ENCODE results near the gene GSS.

Gene GSS

GRCh38 chr20:34982270-34983088, 26.9 kb upstream of the GSS start:
- no CpG with 5 or more reads among the region's 21 CpGs for WGBS (ENCODE audit: extremely low coverage, insufficient coverage, low lambda C conversion rate)
- no peak for DNase-seq

DNA sequence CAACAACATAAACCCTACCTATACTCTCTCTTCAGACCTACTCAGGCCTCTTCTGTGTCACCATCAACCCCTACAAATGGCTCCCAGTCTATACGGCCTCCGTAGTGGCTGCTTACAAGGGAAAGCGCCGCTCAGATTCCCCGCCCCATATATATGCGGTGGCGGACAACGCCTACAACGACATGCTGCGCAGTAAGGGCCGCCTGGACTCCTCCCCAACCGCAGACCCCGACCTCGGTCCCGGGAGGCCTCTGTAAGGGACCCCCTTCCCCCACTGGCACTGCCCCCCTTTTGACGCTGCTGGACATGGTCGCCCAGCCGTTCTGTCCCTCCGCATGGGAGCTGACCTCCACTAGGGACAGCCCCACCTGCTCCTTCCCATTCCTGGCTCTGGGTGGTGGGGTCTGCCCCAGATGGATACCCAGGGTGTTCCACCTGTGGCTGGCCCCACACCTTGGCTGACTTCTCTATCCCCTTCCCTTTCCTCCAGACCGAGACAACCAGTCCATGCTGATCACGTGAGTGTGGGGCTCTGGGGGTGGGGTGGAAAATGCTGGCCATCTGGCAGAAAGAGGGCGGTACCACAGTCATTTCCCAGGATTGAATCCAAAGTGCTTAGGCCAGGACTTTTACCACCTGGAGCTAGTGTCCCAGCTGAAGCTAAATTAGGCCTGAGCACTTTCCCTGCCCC, 25.1 kb upstream of the GSS start:
- no peak overlapping the region for H2BK15ac ChIP-seq (replicated peaks; ENCODE audit: low read depth)
- no peak overlapping the region for H4K8ac ChIP-seq (ENCODE audit: low read depth, low read length)
- H2AK5ac ChIP-seq (ENCODE audit: low read length) = no peak overlapping the region
- H3K79me1 ChIP-seq (ENCODE audit: low read length) = no peaks in the 10 kb centered on the region
- DNase-seq = peak; percentile 32
- no peak overlapping the region for H4K5ac ChIP-seq (ENCODE audit: low read length)
- no peaks in the 10 kb centered on the region for H3K36me3 ChIP-seq (ENCODE audit: control insufficient read depth, insufficient read depth, low read length)
- H3K18ac ChIP-seq (ENCODE audit: low read length) = no peak overlapping the region
- H3K4ac ChIP-seq (ENCODE audit: low read depth, low read length) = no peak overlapping the region
- H3K4me3 ChIP-seq (ENCODE audit: low read length) = no peak overlapping the region
- no peak overlapping the region for H2BK120ac ChIP-seq (ENCODE audit: low read depth, low read length)
- H3K27ac ChIP-seq (ENCODE audit: low read depth, low read length) = no peak overlapping the region
- no peak overlapping the region for H2BK5ac ChIP-seq (ENCODE audit: low read length)
- no CpG with 5 or more reads among the region's 22 CpGs for WGBS (ENCODE audit: extremely low coverage, insufficient coverage, low lambda C conversion rate)
- H3K27me3 ChIP-seq (ENCODE audit: insufficient read depth, low read length, poor library complexity) = no peaks in the 10 kb centered on the region
- H3K79me2 ChIP-seq (ENCODE audit: control insufficient read depth, insufficient read depth, low read length) = no peaks in the 10 kb centered on the region
- no peaks in the 10 kb centered on the region for H3K4me1 ChIP-seq (ENCODE audit: control insufficient read depth, low read depth, low read length)
- H3K4me2 ChIP-seq (ENCODE audit: low read length) = no peak overlapping the region
- H3K23ac ChIP-seq (ENCODE audit: low read length) = no peak overlapping the region
- H3K9ac ChIP-seq (ENCODE audit: low read length) = no peak overlapping the region
- peak overlapping the region; percentile 8 for H3K56ac ChIP-seq (ENCODE audit: low read length)

More at GRCh38 chr20:34982270-34983088, 26.9 kb upstream of the GSS start:
- Histone ChIP-seq H2BK5ac (ENCODE audit: low read length) (no peak overlapping the region), H3K36me3 (ENCODE audit: control insufficient read depth, insufficient read depth, low read length) (no peaks in the 10 kb centered on the region), H2AK5ac (ENCODE audit: low read length) (no peak overlapping the region), H4K8ac (ENCODE audit: low read depth, low read length) (no peak overlapping the region), H3K4me3 (ENCODE audit: low read length) (no peak overlapping the region), H3K9ac (ENCODE audit: low read length) (no peak overlapping the region), H3K27ac (ENCODE audit: low read depth, low read length) (no peak overlapping the region), H3K4me1 (ENCODE audit: control insufficient read depth, low read depth, low read length) (no peaks in the 10 kb centered on the region), H3K27me3 (ENCODE audit: insufficient read depth, low read length, poor library complexity) (no peaks in the 10 kb centered on the region), H4K5ac (ENCODE audit: low read length) (no peak overlapping the region), H3K23ac (ENCODE audit: low read length) (no peak overlapping the region), H3K18ac (ENCODE audit: low read length) (no peak overlapping the region), H3K79me1 (ENCODE audit: low read length) (no peaks in the 10 kb centered on the region), H3K56ac (ENCODE audit: low read length) (no peak overlapping the region), H3K4me2 (ENCODE audit: low read length) (no peak overlapping the region), H3K4ac (ENCODE audit: low read depth, low read length) (no peak overlapping the region), H2BK15ac (replicated peaks; ENCODE audit: low read depth) (no peak overlapping the region), H2BK120ac (ENCODE audit: low read depth, low read length) (no peak overlapping the region), H3K79me2 (ENCODE audit: control insufficient read depth, insufficient read depth, low read length) (no peaks in the 10 kb centered on the region)

- Histone ChIP-seq H3K79me1 (ENCODE audit: low read length) (no peaks in the 10 kb centered on the region), H3K4me2 (ENCODE audit: low read length) (no peak overlapping the region), H4K8ac (ENCODE audit: low read depth, low read length) (no peak overlapping the region), H2BK120ac (ENCODE audit: low read depth, low read length) (no peak overlapping the region), H3K4ac (ENCODE audit: low read depth, low read length) (no peak overlapping the region), H2AK5ac (ENCODE audit: low read length) (no peak overlapping the region), H3K18ac (ENCODE audit: low read length) (no peak overlapping the region), H3K56ac (ENCODE audit: low read length) (no peak overlapping the region), H3K23ac (ENCODE audit: low read length) (no peak overlapping the region), H3K4me3 (ENCODE audit: low read length) (no peak overlapping the region), H3K27me3 (ENCODE audit: insufficient read depth, low read length, poor library complexity) (no peaks in the 10 kb centered on the region), H2BK15ac (replicated peaks; ENCODE audit: low read depth) (no peak overlapping the region), H3K79me2 (ENCODE audit: control insufficient read depth, insufficient read depth, low read length) (no peaks in the 10 kb centered on the region), H3K4me1 (ENCODE audit: control insufficient read depth, low read depth, low read length) (no peaks in the 10 kb centered on the region), H2BK5ac (ENCODE audit: low read length) (no peak overlapping the region), H3K9ac (ENCODE audit: low read length) (no peak overlapping the region), H3K36me3 (ENCODE audit: control insufficient read depth, insufficient read depth, low read length) (no peaks in the 10 kb centered on the region), H4K5ac (ENCODE audit: low read length) (no peak overlapping the region), H3K27ac (ENCODE audit: low read depth, low read length) (no peak overlapping the region)
- WGBS (ENCODE audit: extremely low coverage, insufficient coverage, low lambda C conversion rate) = no CpG with 5 or more reads among the region's 42 CpGs
- peak; percentile 84 for DNase-seq
Observed at GRCh38 chr20:34979366-34980153, 24.0 kb upstream of the GSS start.

DNA sequence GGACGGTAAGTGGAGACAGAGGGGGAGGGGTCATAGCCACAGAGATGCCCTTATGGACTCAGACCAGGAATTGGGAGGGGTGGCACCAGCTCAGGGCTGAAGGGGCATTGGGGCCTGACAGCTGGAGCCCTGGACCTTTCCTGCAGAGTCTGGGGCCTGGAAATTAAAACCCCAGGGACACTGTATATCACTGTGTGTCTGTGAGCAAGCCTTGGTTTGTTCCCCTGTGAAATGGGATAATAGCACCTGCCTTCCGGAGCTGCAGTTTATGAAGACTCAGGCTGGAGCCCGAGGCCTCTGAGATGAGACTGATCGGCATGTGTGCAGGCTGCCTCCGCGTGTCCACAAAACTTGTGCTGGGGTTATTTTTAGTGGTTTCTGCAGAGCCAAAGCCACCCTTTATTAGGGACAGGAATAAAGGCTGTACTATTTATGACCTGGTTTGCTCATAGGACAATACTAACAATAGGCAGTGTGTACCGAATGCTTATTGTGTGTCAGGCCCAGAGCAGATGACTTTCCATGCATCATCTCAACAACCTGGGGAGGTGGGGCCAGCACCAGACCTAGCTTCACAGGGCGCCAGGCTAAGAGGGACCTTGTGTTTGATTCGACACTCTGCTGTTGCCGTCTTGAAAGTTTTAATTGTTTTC, 22.6 kb upstream of the GSS start:
- H3K56ac ChIP-seq (ENCODE audit: low read length) = no peak overlapping the region
- no peak overlapping the region for H3K4me3 ChIP-seq (ENCODE audit: low read length)
- no peak overlapping the region for H4K8ac ChIP-seq (ENCODE audit: low read depth, low read length)
- no peak overlapping the region for H2BK120ac ChIP-seq (ENCODE audit: low read depth, low read length)
- H3K79me2 ChIP-seq (ENCODE audit: control insufficient read depth, insufficient read depth, low read length) = no peaks in the 10 kb centered on the region
- H3K36me3 ChIP-seq (ENCODE audit: control insufficient read depth, insufficient read depth, low read length) = no peaks in the 10 kb centered on the region
- no peak overlapping the region for H3K4me2 ChIP-seq (ENCODE audit: low read length)
- no CpG with 5 or more reads among the region's 10 CpGs for WGBS (ENCODE audit: extremely low coverage, insufficient coverage, low lambda C conversion rate)
- no peak overlapping the region for H4K5ac ChIP-seq (ENCODE audit: low read length)
- H3K18ac ChIP-seq (ENCODE audit: low read length) = no peak overlapping the region
- H2BK15ac ChIP-seq (replicated peaks; ENCODE audit: low read depth) = no peak overlapping the region
- no peaks in the 10 kb centered on the region for H3K27me3 ChIP-seq (ENCODE audit: insufficient read depth, low read length, poor library complexity)
- H3K23ac ChIP-seq (ENCODE audit: low read length) = no peak overlapping the region
- H2BK5ac ChIP-seq (ENCODE audit: low read length) = no peak overlapping the region
- H3K9ac ChIP-seq (ENCODE audit: low read length) = no peak overlapping the region
- no peak overlapping the region for H3K4ac ChIP-seq (ENCODE audit: low read depth, low read length)
- no peak overlapping the region for H2AK5ac ChIP-seq (ENCODE audit: low read length)
- no peaks in the 10 kb centered on the region for H3K79me1 ChIP-seq (ENCODE audit: low read length)
- H3K27ac ChIP-seq (ENCODE audit: low read depth, low read length) = no peak overlapping the region
- H3K4me1 ChIP-seq (ENCODE audit: control insufficient read depth, low read depth, low read length) = no peaks in the 10 kb centered on the region
- DNase-seq = no peak

- Histone ChIP-seq H2BK120ac (ENCODE audit: low read depth, low read length) (no peak overlapping the region), H2AK5ac (ENCODE audit: low read length) (no peak overlapping the region), H3K79me2 (ENCODE audit: control insufficient read depth, insufficient read depth, low read length) (no peaks in the 10 kb centered on the region), H3K4me2 (ENCODE audit: low read length) (no peak overlapping the region), H4K8ac (ENCODE audit: low read depth, low read length) (no peak overlapping the region), H3K27me3 (ENCODE audit: insufficient read depth, low read length, poor library complexity) (no peaks in the 10 kb centered on the region), H3K18ac (ENCODE audit: low read length) (no peak overlapping the region), H3K4me3 (ENCODE audit: low read length) (no peak overlapping the region), H3K56ac (ENCODE audit: low read length) (peak overlapping the region; percentile 44), H3K36me3 (ENCODE audit: control insufficient read depth, insufficient read depth, low read length) (no peaks in the 10 kb centered on the region), H2BK5ac (ENCODE audit: low read length) (no peak overlapping the region), H3K79me1 (ENCODE audit: low read length) (no peaks in the 10 kb centered on the region), H3K9ac (ENCODE audit: low read length) (no peak overlapping the region), H4K5ac (ENCODE audit: low read length) (no peak overlapping the region), H3K4ac (ENCODE audit: low read depth, low read length) (no peak overlapping the region), H3K27ac (ENCODE audit: low read depth, low read length) (no peak overlapping the region), H2BK15ac (replicated peaks; ENCODE audit: low read depth) (no peak overlapping the region), H3K23ac (ENCODE audit: low read length) (no peak overlapping the region), H3K4me1 (ENCODE audit: control insufficient read depth, low read depth, low read length) (no peaks in the 10 kb centered on the region)
- no CpG with 5 or more reads among the region's 17 CpGs for WGBS (ENCODE audit: extremely low coverage, insufficient coverage, low lambda C conversion rate)
- peak; percentile 74 for DNase-seq
Observed at GRCh38 chr20:34977365-34978091, 21.9 kb upstream of the GSS start.

Data from mesendoderm (in vitro differentiated cells).